GM21381 (cell line): ENCODE results near the gene SPDYA.
"Not testable (repeated sequence)": the region's sequence is repeated elsewhere in the genome, so short reads cannot be mapped to it uniquely, and the experiment has no call there.

Experiments
- ATAC-seq: cut with Tn5 transposase; IDR thresholded peaks from one replicate; pipeline ENCODE4 v1.9.1; 2021; ENCODE audit warnings: mild to moderate bottlenecking, moderate library complexity; ENCODE audit not compliant: unreplicated experiment

Gene SPDYA

DNA sequence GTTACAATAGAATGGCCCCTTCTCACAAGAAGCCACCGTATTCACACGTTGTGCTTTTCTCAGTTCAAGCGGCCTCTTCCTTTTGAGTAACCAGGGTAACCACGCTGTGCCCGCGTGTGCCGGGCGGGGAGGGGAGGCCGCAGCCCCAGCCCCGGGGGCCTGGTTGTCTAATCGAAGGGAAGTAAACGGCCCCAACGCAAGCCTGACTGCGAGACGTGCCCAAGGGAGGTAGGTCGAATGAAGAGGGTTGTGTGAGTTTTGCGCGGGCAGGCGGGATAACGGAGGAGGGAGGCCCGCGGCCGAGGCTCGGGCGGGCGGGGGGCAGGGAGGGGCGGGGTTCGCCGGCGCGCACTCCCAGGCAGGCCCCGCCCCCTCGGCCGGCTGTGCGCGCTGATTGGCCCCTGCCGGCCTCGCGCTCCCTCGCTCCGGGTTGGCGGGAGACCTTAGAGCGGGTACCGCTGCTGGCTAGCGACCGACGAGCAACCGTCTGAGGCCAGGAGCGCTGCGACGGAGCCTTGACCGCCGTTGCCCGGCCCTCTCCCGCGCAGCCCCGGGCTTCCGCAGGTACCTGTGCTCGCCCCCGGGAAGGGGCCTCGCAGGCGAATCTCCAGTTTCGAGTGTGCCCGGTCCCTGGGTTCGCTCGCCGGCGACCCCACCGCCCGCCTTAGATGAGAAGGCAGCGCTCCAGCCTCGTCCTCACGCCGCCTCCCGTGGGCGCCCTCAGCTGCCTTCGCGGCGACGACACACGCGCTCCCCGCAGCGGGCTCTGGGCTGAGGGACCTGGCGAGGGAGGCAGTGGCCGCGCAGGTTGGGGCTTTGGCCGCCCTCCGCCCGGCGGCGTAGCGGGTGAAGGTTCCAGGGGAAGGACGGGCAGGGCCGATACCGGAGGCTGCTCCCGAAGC lies at the start of gene SPDYA:
SPDYA (plus strand) TSS at position 451 of the 902 bp plus-strand sequence. CDS start 5,181 bp downstream, outside the sequence.
- ATAC-seq = peak; percentile 83

DNA sequence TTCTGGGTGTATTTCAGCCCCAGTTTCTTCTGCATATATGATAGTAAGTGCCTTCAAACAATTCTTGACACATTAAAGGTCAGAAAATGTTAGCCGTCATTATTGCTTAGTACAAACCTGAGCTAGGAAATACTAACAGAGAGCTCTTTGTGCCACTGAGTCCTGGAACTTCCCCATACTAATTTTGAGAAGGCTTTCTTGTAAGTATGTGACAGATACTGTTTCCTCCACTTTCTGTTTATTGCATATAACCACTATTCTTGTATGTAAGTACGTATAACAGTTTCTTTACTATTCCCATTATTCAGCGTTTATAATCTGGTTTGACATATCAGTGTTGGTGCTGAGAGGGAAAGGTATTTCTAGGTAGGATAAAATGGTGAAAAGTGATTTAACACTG lies 49.2 kb upstream of the SPDYA start:
- ATAC-seq = no peak

DNA sequence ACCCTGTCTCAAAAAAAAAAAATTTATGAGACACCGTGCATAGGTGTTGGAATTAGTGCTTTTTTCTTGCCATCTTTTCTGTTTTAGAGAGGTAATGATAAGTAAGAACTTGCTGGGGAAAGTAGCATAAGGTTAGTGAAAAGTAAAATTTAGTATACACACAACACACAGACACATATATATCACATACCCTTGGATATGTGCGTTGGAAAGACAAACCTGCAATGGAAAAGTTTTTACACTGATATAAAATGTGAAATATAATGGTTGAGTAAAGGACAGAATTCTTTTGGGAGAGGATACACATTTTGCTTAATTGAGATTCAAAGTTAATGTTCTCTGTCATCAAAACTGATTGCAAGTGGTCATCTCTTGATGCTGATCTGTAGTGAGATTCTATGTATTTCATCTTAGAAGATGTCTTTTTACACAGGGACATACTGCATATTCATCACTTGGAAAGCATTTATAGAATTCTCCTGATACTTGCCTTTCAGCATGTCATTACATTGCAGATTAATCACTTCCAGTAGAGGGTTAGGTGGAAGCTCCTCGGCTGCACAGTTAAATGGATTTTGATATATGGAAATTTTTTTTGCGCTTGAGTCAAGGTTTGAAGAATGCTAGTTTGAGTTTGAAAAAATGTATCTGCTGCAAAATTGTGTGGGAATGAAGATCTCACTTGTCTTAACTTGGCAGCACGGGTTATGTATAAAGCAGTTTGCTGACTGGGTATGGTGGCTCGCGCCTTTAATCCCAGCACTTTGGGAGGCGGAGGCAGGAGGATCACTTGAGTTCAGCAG lies 45.5 kb upstream of the SPDYA start:
- no peak for ATAC-seq

DNA sequence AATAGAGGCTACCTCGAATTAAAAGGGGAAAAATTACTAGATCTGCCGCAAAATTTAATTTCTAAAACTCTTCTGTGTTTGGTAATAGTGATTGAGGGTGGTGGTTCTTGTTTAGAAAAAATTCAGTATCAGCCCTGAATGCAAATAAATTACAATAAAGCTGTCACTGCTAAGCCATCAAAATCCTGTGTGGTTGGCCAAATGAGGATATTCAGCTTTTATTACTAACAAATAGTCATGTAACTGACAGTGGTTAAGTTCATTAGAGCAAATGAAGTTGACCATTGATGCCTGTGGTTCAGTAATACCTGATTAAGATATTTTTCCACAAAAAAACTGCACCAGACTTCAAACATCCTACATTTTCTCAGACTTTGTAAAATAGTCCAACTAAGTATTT lies 44.6 kb upstream of the SPDYA start:
- ATAC-seq = no peak

DNA sequence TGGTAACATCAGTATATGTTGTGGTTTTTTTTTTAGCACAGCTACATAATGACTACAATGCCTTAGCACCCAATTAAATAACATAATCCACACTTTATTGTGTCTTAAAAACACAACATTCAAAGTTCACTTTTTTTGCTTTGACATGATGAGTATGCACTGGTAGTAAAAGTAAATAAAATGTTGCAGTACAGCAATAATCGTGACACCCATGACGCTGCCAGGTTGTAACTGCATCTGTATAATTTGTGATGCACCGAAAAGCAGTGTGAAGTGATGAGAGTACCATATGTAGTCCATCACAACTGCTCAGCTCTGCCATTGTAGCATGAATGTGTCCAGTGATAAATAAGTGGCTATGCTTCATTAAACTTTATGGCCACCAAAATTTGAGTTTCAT lies 43.3 kb upstream of the SPDYA start:
- no peak for ATAC-seq

DNA sequence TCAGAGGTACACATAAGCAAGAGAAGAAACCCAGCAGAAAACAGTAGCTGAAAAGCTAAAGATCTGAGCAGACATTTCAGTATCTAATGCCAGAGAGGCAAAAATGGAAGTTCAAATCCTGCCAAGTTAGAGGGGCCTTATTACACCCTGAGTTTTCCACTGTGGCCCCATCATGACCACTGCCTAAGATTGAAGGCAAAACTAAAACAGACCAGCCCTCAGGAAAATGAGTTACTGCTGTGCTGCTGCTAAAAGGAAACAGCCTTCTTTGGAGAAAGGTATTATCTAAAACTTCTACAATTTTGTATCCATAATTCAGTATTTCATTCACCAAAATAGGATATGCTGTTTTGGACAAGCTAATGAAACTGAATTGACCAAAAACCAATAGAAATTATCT lies 42.2 kb upstream of the SPDYA start:
- no peak for ATAC-seq

DNA sequence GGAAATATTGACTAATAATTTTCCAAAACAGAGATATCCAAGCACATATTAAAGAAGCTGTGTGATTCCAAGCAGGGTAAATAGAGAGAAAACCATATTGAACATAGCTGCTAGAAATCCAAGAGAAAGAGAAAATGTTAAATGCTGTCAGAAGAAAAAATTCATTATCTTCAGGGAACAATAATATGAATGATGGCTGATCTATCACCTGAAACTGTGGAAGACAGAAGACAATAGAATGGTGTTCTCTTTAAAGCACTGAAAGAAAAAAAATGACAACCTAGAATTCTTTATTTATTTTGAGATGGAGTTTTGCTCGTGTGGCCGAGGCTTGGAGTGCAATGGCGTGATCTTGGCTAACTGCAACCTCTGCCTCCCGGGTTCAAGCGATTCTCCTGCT lies 41.7 kb upstream of the SPDYA start:
- no peak for ATAC-seq

DNA sequence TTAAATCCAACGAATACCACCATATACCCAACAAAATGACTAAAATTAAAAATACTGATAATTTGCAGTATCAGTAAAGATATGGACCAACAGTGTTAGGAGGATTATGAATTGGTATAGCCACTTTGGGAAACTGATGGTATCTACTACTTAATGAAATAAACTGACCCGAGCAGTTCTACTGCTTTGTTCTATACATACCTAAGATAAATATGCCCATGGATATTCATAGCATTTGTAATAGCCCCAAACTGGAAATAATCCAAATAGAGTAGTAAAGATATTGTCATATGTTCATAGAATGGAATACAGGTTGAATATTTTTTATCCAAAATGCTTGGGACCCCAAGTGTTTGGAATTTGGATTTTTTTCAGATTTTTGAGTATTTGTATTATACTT lies 38.3 kb upstream of the SPDYA start:
- ATAC-seq = no peak

DNA sequence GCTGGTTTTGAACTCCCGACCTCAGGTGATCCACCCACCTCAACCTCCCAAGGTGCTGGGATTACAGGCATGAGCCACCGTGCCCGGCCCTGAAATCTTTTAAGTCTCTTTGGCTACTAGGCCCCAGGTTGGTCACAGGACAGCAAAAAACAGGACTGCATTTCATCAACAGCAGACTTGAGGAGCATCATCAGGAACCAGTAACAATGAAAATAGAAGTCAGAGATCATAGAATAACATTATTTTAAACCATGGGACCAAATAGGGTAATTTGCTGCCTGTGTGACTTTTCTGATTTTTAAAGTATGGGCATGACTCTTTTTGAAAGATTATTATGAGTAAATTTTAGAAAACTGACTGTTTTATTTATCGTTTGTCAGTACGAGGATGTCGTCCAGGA lies 34.2 kb upstream of the SPDYA start:
- ATAC-seq = no peak

DNA sequence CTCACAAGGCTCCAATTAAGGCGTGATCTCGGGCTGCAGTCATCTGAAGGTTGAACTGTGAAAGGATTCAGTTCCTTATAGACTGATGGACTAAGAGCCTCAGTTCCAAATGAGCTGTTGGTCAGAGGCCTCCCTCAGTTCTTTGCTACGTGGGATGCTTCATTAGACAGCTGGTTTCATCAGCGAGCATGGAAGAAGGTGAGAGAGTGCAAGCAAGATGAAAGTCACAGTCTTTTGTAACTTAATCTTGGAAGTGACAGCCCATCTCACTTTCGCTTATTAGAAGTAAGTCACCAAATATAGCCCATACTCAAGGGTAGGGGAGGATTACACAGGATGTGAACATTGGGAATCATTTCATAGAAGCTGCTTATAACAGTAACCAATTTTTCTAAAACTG lies 32.2 kb upstream of the SPDYA start:
- no peak for ATAC-seq

DNA sequence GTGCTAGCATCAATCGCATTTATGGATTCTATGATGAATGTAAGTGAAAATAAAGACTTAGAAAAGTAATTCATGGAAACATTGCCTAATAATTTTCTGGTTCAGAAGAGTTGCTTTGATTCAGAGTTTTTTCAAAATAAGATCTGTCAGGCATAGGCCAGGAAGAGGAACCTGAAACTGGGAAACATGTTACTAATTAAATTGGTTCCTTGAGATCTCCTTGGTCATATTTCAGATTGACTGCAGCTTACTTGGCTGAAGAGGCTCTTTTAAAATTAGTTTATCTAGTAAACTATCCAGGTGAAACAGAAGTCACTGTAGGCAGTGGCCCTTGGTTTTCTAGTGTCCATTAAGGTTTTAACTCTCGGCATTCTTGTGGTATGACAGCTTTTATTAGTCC lies 31.6 kb upstream of the SPDYA start:
- ATAC-seq = no peak

DNA sequence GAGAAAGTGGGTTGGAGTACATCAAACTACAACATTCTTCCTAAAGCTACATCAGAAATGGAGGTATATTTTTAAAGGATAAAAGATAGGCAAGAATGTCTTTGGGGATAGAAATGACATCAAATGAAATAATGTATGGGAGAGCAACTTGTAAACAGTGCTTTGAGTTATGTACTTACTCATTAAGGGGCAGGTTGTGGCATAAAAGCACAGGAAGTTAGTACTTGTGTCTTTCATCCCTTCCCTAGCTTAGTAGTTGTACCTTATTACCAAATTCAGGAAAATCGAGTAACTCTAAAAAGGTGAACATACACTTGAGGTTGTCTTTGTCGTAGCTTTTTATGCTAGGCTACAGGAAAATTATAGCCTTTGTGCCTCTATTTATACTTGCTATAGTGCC lies 30.1 kb upstream of the SPDYA start:
- ATAC-seq = no peak

DNA sequence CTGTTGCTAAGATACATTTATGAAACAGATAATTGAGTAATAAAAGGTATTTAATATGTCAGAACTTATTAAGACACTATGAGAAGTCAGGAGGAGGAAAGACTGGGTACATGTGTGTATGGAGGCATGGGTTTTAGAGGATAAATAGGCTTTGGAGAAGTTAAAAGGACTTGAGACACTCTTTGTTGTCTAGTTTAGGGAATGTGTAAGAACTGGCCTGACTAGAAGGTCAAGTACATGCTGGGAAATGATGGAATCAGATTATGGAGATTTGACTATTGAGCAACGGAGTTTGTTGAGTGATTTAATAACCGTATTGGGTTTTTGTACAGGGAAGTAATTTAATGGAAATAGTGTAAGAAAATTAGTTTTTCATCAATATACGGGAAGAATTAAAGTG lies 28.2 kb upstream of the SPDYA start:
- no peak for ATAC-seq

DNA sequence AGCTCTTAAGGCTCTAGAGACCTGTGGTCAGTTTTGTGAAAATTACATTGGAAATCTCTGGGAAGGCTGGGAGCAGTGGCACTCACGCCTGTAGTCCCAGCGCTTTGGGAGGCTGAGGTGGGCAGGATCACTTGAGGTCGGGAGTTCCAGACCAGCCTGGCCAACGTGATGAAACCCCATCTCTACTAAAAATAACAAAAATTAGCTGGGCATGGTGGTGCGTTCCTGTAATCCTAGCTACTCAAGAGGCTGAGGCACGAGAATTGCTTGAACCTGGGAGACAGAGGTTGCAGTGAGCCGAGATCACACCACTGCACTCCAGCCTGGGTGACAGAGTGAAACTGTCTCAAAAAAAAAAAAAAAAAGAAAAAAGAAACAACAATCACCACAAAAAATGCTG lies 26.1 kb upstream of the SPDYA start:
- ATAC-seq = not testable (repeated sequence)

DNA sequence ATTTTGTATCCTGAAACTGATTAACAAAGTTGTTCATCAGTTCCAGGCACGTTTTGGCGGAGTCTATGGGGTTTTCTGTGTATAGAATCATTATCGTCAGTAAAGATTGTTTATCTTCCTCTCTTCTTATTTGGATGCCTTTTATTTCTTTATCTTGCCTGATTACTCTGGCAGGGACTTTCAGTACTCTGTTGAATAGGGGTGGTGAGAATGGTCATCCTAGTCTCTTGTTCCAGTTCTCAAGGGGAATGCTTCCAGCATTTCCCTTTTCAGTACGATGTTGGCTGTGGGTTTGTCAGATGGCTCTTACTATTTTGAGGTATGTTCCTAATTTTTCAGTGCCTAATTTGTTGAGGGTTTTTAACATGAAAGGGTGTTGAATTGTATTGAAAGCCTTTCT lies 14.0 kb upstream of the SPDYA start:
- no peak for ATAC-seq

DNA sequence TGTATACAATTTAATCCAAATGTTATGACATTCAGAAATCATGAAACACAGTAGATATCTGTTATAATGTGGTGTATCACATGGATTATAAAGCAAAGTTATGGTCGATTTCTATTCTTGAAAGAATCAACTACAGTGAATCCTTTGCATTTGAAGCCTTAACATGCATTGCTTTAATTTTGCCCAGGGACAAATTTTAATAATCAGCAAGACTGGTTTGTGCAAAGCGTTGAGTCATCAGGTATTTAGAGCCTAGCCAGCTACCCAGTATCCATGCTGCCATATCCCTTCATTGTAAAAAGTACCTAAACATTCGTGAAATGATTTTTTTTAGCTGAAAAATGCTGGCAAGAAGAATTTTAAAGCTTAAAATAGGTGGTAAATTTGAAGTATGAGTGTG lies 8.9 kb upstream of the SPDYA start:
- ATAC-seq = no peak

DNA sequence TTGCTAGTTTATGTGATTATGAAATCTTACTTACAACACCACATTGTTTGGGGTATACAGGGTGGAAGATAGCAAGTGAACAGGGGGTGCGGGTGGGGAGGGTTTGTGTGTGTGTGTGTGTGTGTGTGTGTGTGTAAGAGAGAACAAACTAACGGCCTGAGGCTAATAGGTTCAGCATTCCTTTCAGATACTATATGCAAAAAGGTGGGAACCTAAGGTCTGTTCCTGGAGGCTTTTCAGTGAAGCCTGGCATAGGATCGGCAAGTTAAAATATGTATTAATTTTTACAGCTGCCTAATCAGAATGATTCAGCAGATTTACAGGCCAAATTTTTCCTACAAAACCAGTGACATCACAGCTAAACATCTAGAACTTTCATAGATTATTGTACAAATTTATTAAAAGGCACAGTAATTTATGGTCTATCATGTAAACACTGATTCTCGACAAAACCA lies 7.6 kb upstream of the SPDYA start:
- no peak for ATAC-seq

DNA sequence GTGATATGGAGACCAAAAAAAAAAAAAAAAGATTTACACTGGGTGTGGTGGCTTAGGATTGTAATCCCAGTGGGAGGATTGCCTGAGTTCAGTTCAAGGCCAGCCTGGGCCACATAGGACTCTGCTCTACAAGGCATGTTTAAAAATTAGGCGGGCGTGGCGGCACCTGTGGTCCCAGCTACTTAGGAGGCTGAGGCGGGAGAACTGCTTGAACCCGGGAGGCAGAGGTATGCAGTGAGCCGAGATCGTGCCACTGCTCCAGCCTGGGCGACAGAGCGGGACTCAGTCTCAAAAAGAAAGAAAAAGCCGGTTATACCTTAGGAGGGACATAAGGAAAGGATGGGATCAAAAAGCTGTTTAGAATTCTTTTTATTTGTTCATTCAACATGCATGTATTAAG lies 707 bp upstream of the SPDYA start:
- ATAC-seq = no peak

DNA sequence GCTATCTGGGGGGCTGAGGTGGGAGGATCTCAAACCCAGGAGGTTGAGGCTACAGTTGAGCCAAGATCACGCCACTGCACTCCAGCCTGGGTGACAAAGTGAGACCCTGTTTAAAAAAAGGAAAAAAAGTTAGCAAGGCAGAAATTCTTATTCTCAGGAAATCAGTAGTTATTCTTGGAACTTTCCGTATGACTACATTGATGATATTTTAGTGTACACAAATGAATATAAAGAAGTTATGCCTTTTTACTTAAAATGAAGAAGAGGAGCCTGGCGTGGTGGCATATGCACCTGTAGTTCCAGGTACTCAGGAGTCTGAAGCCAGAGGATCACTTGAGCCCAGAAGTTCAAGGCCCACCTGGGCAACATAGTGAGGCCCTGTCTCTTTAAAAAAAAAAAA lies 7.4 kb downstream of the SPDYA start:
- no peak for ATAC-seq

DNA sequence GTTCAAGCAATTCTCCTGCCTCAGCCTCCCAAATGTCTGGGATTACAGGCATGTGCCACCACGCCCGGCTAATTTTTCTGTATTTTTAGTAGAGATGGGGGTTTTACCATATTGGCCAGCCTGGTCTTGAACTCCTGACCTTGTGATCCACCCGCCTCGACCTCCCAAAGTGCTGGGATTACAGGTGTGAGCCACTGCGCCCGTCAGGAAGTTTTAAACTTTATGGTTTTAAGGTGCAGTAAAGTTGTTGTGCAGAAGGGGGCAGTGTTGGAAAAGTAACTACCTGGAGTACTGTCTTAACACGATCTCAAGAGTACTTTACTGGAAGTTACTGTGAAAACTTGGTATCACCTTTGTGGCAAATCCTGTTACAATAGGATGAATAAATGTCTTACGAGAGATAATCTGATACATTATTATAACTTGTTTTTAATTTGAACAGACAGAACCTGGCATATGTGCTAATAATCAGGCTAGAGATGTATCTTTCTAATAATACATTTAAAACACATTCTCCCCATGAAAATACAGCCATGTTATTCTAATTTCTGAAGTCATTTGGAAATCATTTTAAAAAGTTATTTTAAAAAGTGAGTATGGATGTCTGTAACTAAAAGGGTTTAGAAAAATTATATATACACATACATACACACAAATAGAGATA lies 10.8 kb downstream of the SPDYA start:
- peak; percentile 71 for ATAC-seq

DNA sequence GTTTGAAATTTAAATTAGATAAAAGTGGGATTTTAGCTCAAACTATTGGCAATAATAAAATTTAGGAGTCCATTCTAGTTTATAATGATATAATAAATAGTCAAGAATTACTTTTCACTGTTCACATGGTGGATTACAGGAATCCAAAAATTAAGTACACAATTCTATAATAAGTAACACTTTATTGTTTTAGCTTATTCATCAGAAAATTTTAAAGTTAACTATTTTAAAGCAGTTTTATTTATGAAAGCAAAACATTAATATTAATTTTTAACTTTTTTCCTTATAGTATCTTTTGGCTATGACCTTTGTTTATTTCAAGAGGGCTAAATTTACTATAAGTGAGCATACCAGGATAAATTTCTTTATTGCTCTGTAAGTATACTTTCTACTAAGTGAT lies 11.4 kb downstream of the SPDYA start:
- no peak for ATAC-seq

DNA sequence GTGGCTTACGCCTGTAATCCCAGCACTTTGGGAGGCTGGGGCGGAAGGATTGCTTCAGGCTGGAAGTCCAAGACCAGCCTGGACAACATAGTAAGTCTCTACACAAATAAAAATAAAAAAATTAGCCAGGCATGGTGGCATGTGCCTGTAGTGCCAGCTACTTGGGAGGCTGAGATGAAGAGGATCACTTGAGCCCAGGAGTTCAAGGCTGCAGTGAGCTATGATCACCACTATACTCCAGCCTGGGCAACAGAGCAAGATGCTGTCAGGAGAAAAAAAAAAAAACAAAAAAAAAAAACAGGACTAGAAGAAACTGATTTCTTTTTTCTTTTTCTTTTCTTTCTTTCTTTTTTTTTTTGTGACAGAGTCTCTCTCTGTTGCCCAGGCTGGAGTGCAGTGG lies 13.6 kb downstream of the SPDYA start:
- ATAC-seq = no peak
